Rectal smooth muscle tissue (tissue), 1 donor: ENCODE measurements around the gene EFNA4.
"Not testable (repeated sequence)": the region's sequence is repeated elsewhere in the genome, so short reads cannot be mapped to it uniquely, and the experiment has no call there.

ENCODE experiments used
- H3K27ac ChIP-seq: one replicate; pipeline ENCODE4 v1.7.0; 2013; ENCODE audit warnings: low read depth, low read length, inconsistent platforms
- H3K27me3 ChIP-seq: one replicate; pipeline ENCODE4 v1.7.0; 2013; ENCODE audit warnings: low read length; ENCODE audit not compliant: control insufficient read depth, insufficient read depth
- H3K36me3 ChIP-seq: one replicate; pipeline ENCODE4 v1.7.0; 2013; ENCODE audit warnings: low read length; ENCODE audit not compliant: control insufficient read depth, insufficient read depth
- H3K4me1 ChIP-seq: one replicate; pipeline ENCODE4 v1.7.0; 2013; ENCODE audit warnings: low read length; ENCODE audit not compliant: control insufficient read depth, insufficient read depth
- H3K4me3 ChIP-seq: one replicate; pipeline ENCODE4 v1.7.0; 2013; ENCODE audit warnings: low read length
- H3K9ac ChIP-seq: one replicate; pipeline ENCODE4 v1.7.0; 2013; ENCODE audit warnings: low read length

EFNA4 gene

DNA sequence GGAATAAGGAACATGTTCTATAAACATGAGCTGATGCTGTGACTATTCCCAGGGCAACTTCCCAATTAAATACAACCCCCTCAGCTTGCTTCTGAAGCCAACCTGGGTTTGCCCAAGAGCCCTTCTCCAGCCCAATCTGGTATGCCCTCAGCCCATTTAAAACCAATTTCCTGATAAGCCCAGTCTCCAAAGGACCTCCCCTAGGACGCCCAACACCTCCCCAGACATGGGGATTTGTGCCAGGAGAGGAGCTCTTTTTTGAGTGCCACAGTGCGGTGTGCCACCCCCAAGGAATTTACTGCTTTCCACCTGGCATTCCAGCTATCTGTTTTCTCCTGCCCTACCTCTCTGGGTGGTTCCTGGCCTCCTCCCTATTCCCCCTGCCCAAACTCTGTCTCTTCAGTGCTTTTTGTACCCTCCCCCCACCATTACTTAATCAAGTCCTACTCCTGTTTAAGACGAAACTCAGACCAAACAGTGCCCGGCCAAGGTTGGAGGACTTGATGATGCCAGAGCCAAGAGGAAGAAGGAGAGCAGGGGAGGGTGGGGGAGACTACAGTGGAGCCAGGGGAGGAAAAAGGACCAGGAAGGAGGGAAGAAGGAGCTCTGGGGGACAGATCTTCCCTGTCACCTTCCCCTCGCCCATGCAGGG lies 52.7 kb downstream of the EFNA4 start:
- Histone ChIP-seq H3K9ac (no peak overlapping the region), H3K27me3 (no peaks in the 10 kb centered on the region), H3K27ac (no peak overlapping the region), H3K36me3 (no peaks in the 10 kb centered on the region), H3K4me3 (no peak overlapping the region), H3K4me1 (no peaks in the 10 kb centered on the region)

DNA sequence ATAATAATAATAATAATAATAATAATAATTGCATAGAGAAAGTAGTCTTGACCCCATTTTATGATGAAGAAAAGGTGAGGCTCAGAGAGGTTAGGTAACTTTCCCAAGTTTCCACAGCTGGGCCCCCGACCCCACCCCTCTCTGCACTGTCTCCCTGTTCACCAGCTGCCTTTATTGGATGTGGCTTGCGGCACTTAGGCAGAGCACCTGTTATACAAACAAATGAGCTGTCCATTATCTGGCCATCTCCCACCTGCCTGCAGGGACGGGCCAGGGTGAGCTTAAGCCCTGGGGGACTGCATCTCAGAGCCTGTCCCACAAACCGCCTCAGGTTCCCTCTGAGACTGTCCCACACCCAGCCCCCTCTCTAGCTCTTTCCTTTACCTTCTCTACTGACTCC lies 54.1 kb downstream of the EFNA4 start:
- Histone ChIP-seq H3K36me3 (no peaks in the 10 kb centered on the region), H3K27ac (no peak overlapping the region), H3K4me3 (no peak overlapping the region), H3K4me1 (no peaks in the 10 kb centered on the region), H3K27me3 (no peaks in the 10 kb centered on the region), H3K9ac (no peak overlapping the region)

DNA sequence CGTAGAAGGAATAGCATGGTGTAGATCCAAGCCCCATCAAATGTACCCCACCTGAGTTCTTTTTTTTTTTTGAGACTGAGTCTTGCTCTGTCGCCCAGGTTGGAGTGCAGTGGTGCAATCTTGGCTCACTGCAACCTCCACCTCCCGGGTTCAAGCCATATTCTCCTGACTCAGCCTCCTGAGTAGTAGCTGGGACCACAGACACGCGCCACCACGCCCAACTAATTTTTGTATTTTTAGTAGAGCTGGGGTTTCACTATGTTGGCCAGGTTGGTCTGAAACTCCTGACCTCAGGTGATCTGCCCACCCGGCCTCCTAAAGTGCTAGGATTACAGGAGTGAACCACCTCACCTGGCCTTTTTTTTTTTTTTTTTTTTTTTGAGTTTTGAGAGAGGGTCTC lies 54.5 kb downstream of the EFNA4 start:
- H3K9ac ChIP-seq, H3K4me1 ChIP-seq, H3K4me3 ChIP-seq, H3K27ac ChIP-seq, H3K36me3 ChIP-seq, H3K27me3 ChIP-seq: not testable (repeated sequence)
